Astrocyte (in vitro differentiated cells and primary cell): ENCODE results near the gene TMEM18. TPM values are rescaled to one million over a fixed set of nuclear protein-coding genes. Genes with fewer than 3 reads are reported as not detected.

Source experiments
- DNase-seq: peaks from one replicate; pipeline ENCODE4 v3.0.0-alpha.2; 2010; ENCODE audit warnings: low read depth
- FAIRE-seq: peaks from 2 replicates; lab custom pipeline; 2011; peaks lifted over from hg19 to GRCh38; lab: Jason Lieb, UNC
- H2AFZ ChIP-seq: 2 replicates; pipeline ENCODE4 v1.6.0; 2012; ENCODE audit warnings: low read depth, low read length, inconsistent platforms
- H3K27ac ChIP-seq: 2 replicates; pipeline ENCODE4 v1.5.1; 2011; ENCODE audit warnings: low read depth, low read length, inconsistent platforms
- H3K27me3 ChIP-seq: 2 replicates; pipeline ENCODE4 v1.6.0; 2011; ENCODE audit warnings: low read length, inconsistent platforms; ENCODE audit not compliant: insufficient read depth
- H3K36me3 ChIP-seq: 2 replicates; pipeline ENCODE4 v1.5.1; 2011; ENCODE audit warnings: low read length, inconsistent platforms; ENCODE audit not compliant: insufficient read depth
- H3K4me1 ChIP-seq: 2 replicates; pipeline ENCODE4 v1.5.1; 2011; ENCODE audit warnings: low read length, inconsistent platforms; ENCODE audit not compliant: insufficient read depth
- H3K4me2 ChIP-seq: 2 replicates; pipeline ENCODE4 v1.6.0; 2012; ENCODE audit warnings: low read length, inconsistent platforms
- H3K4me3 ChIP-seq: 2 replicates; pipeline ENCODE4 v1.5.1; 2011; ENCODE audit warnings: low read depth, mild to moderate bottlenecking, low read length, inconsistent platforms; ENCODE audit not compliant: insufficient read depth
- H3K79me2 ChIP-seq: 2 replicates; pipeline ENCODE4 v1.6.0; 2012; ENCODE audit warnings: mild to moderate bottlenecking, low read length, inconsistent platforms; ENCODE audit not compliant: insufficient read depth
- H3K9ac ChIP-seq: 2 replicates; pipeline ENCODE4 v1.6.0; 2012; ENCODE audit warnings: mild to moderate bottlenecking, low read length, inconsistent platforms
- H3K9me3 ChIP-seq: 2 replicates; pipeline ENCODE4 v1.5.1; 2012; ENCODE audit warnings: low read depth, mild to moderate bottlenecking, low read length, inconsistent platforms; ENCODE audit not compliant: insufficient read depth
- H4K20me1 ChIP-seq: 2 replicates; pipeline ENCODE4 v1.6.0; 2012; ENCODE audit warnings: low read length, inconsistent platforms; ENCODE audit not compliant: insufficient read depth
- H3K27ac Mint-ChIP-seq: one replicate; pipeline ENCODE4 v1.8.0; 2021; ENCODE audit warnings: mild to moderate bottlenecking, mixed read lengths; ENCODE audit not compliant: unreplicated experiment
- H3K27me3 Mint-ChIP-seq: one replicate; pipeline ENCODE4 v1.8.0; 2021; ENCODE audit warnings: low read depth, mixed read lengths; ENCODE audit not compliant: unreplicated experiment
- H3K36me3 Mint-ChIP-seq: one replicate; pipeline ENCODE4 v1.8.0; 2021; ENCODE audit warnings: low read depth, mixed read lengths; ENCODE audit not compliant: unreplicated experiment
- H3K4me1 Mint-ChIP-seq: one replicate; pipeline ENCODE4 v1.8.0; 2021; ENCODE audit warnings: low read depth, mixed read lengths; ENCODE audit not compliant: unreplicated experiment
- H3K4me3 Mint-ChIP-seq: one replicate; pipeline ENCODE4 v1.8.0; 2021; ENCODE audit warnings: mild to moderate bottlenecking, moderate library complexity, mixed read lengths; ENCODE audit not compliant: unreplicated experiment
- H3K9me3 Mint-ChIP-seq: one replicate; pipeline ENCODE4 v1.8.0; 2021; ENCODE audit warnings: mild to moderate bottlenecking, mixed read lengths; ENCODE audit not compliant: unreplicated experiment
- EZH2 ChIP-seq: IDR thresholded peaks from 2 replicates; pipeline ENCODE4 v1.6.1; 2012; ENCODE audit warnings: mild to moderate bottlenecking, low read length, inconsistent platforms; ENCODE audit not compliant: insufficient read depth
- total RNA-seq: library from RNA; stranded (reverse); gene quantifications from 2 replicates; pipeline ENCODE4 v1.2.1, GENCODE V29; 2021
- TF ChIP-seq, protein P1 (sequence below): IDR thresholded peaks from 2 replicates; pipeline ENCODE4 v1.5.1; 2011; ENCODE audit warnings: low read depth, mild to moderate bottlenecking, inconsistent platforms, low read length, moderate library complexity; ENCODE audit not compliant: insufficient read depth

The TMEM18 gene
- total RNA-seq, 1 donor from 2014 or later: 16.8 TPM

DNA sequence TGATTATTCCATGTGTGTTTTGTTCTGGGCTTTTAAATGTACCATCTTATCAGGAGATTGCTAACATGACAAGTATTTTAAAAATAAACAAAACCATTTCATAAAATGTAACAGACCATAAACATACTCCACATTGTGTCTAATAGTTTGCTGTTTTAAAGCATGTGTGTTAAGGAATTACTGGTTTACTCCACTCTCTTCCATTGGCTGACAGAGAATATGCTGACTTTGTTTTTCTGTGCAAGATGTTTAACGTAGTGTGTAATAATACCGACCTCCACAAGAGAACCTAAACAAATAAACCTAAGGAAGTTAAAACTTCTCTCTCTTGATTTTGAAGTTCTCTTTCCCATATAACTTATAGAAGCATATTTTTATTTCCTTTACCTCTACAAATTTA lies 17.0 kb upstream of the TMEM18 start:
- Histone ChIP-seq H3K27me3 (no peaks in the 10 kb centered on the region), H2AFZ (no peak overlapping the region), H3K9ac (no peak overlapping the region), H3K4me3 (no peak overlapping the region), H4K20me1 (no peaks in the 10 kb centered on the region), H3K4me2 (no peak overlapping the region), H3K27ac (no peak overlapping the region), H3K9me3 (no peaks in the 10 kb centered on the region), H3K79me2 (no peaks in the 10 kb centered on the region), H3K4me1 (no peaks in the 10 kb centered on the region), H3K36me3 (no peaks in the 10 kb centered on the region)
- Mint-ChIP-seq H3K9me3 (peaks cover under 1% of the 10 kb centered on the region), H3K27me3 (no peaks in the 10 kb centered on the region), H3K4me3 (no peak overlapping the region), H3K27ac (no peak overlapping the region), H3K4me1 (peaks cover 5% of the 10 kb centered on the region), H3K36me3 (no peaks in the 10 kb centered on the region)
- DNase-seq (no peak), FAIRE-seq (no peak)
- TF ChIP-seq, protein P1, sequence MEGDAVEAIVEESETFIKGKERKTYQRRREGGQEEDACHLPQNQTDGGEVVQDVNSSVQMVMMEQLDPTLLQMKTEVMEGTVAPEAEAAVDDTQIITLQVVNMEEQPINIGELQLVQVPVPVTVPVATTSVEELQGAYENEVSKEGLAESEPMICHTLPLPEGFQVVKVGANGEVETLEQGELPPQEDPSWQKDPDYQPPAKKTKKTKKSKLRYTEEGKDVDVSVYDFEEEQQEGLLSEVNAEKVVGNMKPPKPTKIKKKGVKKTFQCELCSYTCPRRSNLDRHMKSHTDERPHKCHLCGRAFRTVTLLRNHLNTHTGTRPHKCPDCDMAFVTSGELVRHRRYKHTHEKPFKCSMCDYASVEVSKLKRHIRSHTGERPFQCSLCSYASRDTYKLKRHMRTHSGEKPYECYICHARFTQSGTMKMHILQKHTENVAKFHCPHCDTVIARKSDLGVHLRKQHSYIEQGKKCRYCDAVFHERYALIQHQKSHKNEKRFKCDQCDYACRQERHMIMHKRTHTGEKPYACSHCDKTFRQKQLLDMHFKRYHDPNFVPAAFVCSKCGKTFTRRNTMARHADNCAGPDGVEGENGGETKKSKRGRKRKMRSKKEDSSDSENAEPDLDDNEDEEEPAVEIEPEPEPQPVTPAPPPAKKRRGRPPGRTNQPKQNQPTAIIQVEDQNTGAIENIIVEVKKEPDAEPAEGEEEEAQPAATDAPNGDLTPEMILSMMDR: no peak
- TF ChIP-seq EZH2: no peak

- Mint-ChIP-seq H3K27ac (no peak overlapping the region), H3K4me3 (no peak overlapping the region)
- FAIRE-seq: no peak
Measured at GRCh38 chr2:693606-694005, 16.4 kb upstream of the TMEM18 start.

DNA sequence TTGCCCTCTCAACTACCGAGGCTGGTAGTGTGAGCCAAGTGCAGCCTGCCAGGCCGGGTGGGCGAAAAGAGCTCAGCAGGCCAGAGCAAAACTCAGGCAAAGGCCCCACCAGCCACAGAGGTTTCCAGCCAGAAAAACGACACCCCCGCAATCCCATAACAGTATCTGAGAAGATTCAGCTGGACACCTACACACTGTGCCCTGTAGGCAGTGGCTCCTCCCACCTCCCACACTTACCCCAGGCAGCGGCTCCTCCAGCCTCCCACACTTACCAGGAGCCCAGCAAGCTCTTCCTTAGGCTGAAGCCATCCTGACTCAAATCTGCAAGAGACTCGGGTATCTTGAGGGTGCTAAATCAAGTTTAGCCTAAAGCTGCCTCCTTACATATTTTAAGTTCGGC lies 15.6 kb upstream of the TMEM18 start:
- Mint-ChIP-seq H3K9me3 (peaks cover 3% of the 10 kb centered on the region), H3K27ac (no peak overlapping the region), H3K36me3 (no peaks in the 10 kb centered on the region), H3K4me1 (peaks cover 5% of the 10 kb centered on the region), H3K27me3 (peaks cover 3% of the 10 kb centered on the region), H3K4me3 (no peak overlapping the region)
- H3K9me3 ChIP-seq: no peaks in the 10 kb centered on the region
- no peak overlapping the region for H2AFZ ChIP-seq
- no peak overlapping the region for H3K9ac ChIP-seq
- no peak overlapping the region for H3K27ac ChIP-seq
- no peaks in the 10 kb centered on the region for H3K4me1 ChIP-seq
- H3K79me2 ChIP-seq: no peaks in the 10 kb centered on the region
- no peaks in the 10 kb centered on the region for H3K27me3 ChIP-seq
- no peaks in the 10 kb centered on the region for H4K20me1 ChIP-seq
- FAIRE-seq (no peak), DNase-seq (no peak)
- no peaks in the 10 kb centered on the region for H3K36me3 ChIP-seq
- H3K4me2 ChIP-seq: no peak overlapping the region
- TF ChIP-seq, protein P1: no peak
- no peak for TF ChIP-seq EZH2
- H3K4me3 ChIP-seq: no peak overlapping the region

More at GRCh38 chr2:693606-694005, 16.4 kb upstream of the TMEM18 start:
- Histone ChIP-seq H4K20me1 (no peaks in the 10 kb centered on the region), H3K27me3 (no peaks in the 10 kb centered on the region), H3K9ac (no peak overlapping the region), H3K9me3 (no peaks in the 10 kb centered on the region), H3K36me3 (no peaks in the 10 kb centered on the region), H3K4me1 (no peaks in the 10 kb centered on the region), H2AFZ (no peak overlapping the region), H3K27ac (no peak overlapping the region), H3K4me2 (no peak overlapping the region), H3K79me2 (no peaks in the 10 kb centered on the region), H3K4me3 (no peak overlapping the region)
- peaks cover 5% of the 10 kb centered on the region for H3K4me1 Mint-ChIP-seq
- TF ChIP-seq, protein P1: no peak
- no peak for TF ChIP-seq EZH2
- H3K36me3 Mint-ChIP-seq: no peaks in the 10 kb centered on the region
- DNase-seq: no peak
- H3K9me3 Mint-ChIP-seq: no peaks in the 10 kb centered on the region
- no peaks in the 10 kb centered on the region for H3K27me3 Mint-ChIP-seq
